Measurements from ENCODE around the gene LHFPL2.

Gene LHFPL2

GRCh38 chr5:78565395-78565794 lies 83.2 kb downstream of the LHFPL2 start:
- TF ChIP-seq GABPA (IDR thresholded peaks at IDR 0.05; ENCODE audit: low read depth) (no peak), REST (IDR thresholded peaks at IDR 0.05; ENCODE audit: insufficient replicate concordance, low read depth) (no peak), CTCF (IDR thresholded peaks at IDR 0.05; ENCODE audit: insufficient read depth, low read length) (no peak), SPI1 (IDR thresholded peaks at IDR 0.05; ENCODE audit: borderline replicate concordance, low read depth) (no peak), POLR2AphosphoS5 (IDR thresholded peaks at IDR 0.05; ENCODE audit: low read depth) (no peak)
- Histone ChIP-seq H3K4me3 (replicated peaks; ENCODE audit: insufficient read depth, low read length) (no peak overlapping the region), H3K27ac (replicated peaks) (no peak overlapping the region), H3K27me3 (ENCODE audit: insufficient read depth, poor library complexity, severe bottlenecking) (no peaks in the 10 kb centered on the region)
- DNase-seq (ENCODE audit: low read depth in 1 of 2, low spot score in 1 of 2): no peak

GRCh38 chr5:78563621-78564020 lies 85.0 kb downstream of the LHFPL2 start:
- no peak for TF ChIP-seq SPI1 (IDR thresholded peaks at IDR 0.05; ENCODE audit: borderline replicate concordance, low read depth)
- TF ChIP-seq POLR2AphosphoS5 (IDR thresholded peaks at IDR 0.05; ENCODE audit: low read depth): no peak
- no peak for TF ChIP-seq GABPA (IDR thresholded peaks at IDR 0.05; ENCODE audit: low read depth)
- no peak for TF ChIP-seq REST (IDR thresholded peaks at IDR 0.05; ENCODE audit: insufficient replicate concordance, low read depth)
- TF ChIP-seq CTCF (IDR thresholded peaks at IDR 0.05; ENCODE audit: insufficient read depth, low read length): no peak
- H3K27me3 ChIP-seq (ENCODE audit: insufficient read depth, poor library complexity, severe bottlenecking): no peaks in the 10 kb centered on the region
- no peak overlapping the region for H3K27ac ChIP-seq (replicated peaks)
- no peak overlapping the region for H3K4me3 ChIP-seq (replicated peaks; ENCODE audit: insufficient read depth, low read length)
- DNase-seq (ENCODE audit: low read depth in 1 of 2, low spot score in 1 of 2): no peak

GRCh38 chr5:78562714-78563330 lies 85.8 kb downstream of the LHFPL2 start:
- Histone ChIP-seq H3K27me3 (ENCODE audit: insufficient read depth, poor library complexity, severe bottlenecking) (no peaks in the 10 kb centered on the region), H3K27ac (replicated peaks) (no peak overlapping the region), H3K4me3 (replicated peaks; ENCODE audit: insufficient read depth, low read length) (no peak overlapping the region)
- TF ChIP-seq SPI1 (IDR thresholded peaks at IDR 0.05; ENCODE audit: borderline replicate concordance, low read depth) (no peak), REST (IDR thresholded peaks at IDR 0.05; ENCODE audit: insufficient replicate concordance, low read depth) (no peak), CTCF (IDR thresholded peaks at IDR 0.05; ENCODE audit: insufficient read depth, low read length) (no peak), POLR2AphosphoS5 (IDR thresholded peaks at IDR 0.05; ENCODE audit: low read depth) (no peak), GABPA (IDR thresholded peaks at IDR 0.05; ENCODE audit: low read depth) (no peak)
- no peak for DNase-seq (ENCODE audit: low read depth in 1 of 2, low spot score in 1 of 2)
